GM11168 (cell line): ENCODE results near the gene KAT2B.
"Not testable (repeated sequence)": the region's sequence is repeated elsewhere in the genome, so short reads cannot be mapped to it uniquely, and the experiment has no call there.

Source experiments
- in situ Hi-C: fragments of 300-500 bp; cut with MboI; formaldehyde crosslinking; loops from one replicate; pipeline ENCODE4 v1.12.0; 2022; ENCODE audit warnings: low sequenced_read_pairs; ENCODE audit not compliant: unreplicated experiment

Gene KAT2B

GRCh38 chr3:20040548-20041196, 426 bp downstream of the KAT2B start:
- in situ Hi-C loops, result no loop called here

DNA sequence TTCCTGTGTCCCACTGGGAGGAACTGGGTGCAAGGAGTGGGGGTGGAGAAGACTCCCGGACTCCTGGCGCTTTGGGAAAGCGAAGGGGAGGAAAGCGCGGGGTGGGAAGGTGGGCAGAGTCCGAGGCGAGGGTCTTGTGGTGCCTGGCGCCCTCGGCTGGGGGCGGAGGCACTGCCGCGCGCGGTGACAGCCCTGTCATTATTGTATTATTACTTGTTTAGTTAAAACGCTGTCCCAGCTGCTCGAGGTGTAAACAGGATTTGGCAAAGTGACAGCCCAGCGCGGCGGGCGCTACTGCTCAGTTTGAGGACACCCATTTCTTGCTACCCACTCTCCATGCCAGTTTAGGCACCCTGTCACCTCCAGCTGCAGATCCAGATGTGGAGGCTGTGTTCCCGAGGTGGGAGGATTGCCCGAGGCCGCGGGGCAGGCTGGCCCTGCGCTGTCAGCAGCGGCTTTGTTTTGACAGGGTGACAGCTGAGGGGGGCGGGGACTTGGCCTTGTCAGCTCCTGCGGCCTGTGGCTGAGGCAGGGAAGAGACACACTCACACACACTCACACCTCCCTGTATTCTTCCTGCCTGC, 1.0 kb downstream of the KAT2B start:
- in situ Hi-C loops, result no loop called here

DNA sequence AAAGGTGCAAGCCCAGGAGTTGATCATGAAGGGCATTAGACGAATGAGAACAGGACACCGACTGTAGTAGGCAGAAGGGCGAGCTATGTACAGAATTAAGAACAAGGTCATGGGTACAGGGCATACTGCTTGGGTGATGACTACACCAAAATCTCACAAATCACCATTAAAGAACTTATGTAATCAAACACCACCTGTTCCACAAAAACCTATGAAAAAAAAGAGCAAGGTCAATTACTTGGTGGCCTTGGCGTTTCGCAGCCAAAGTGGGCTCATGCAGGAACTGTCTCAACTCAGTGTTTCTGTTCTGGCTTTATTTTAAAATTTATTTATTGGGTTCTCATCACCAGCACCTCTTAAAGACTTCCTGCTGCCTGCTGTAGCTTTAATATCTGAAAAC, 2.1 kb downstream of the KAT2B start:
- in situ Hi-C loops, result no loop called here

DNA sequence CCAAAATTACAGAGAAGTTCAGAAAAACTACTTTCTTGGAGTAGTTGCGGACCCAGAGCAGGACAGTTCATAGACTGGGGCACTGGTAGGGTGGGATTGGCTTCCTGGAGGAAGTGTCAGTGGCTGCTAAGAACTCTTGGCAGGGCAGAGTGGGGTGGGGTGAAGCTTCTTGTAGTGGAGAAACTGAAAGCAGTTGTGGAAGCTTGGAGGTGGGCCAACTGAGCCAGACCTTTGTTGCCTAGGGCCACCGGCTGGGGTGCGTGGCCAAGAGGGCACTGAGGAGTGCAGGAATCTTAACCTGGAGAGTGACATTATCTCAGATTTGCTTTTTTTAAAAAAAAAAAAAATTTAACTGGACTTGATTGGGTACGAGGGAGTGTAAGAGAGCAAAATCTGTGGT, 3.1 kb downstream of the KAT2B start:
- in situ Hi-C loops, result no loop called here

- in situ Hi-C loops, result no loop called here
These were observed 3.6 kb downstream of the KAT2B start for GRCh38 chr3:20043825-20044224.

- in situ Hi-C loops, result not testable (repeated sequence)
These were observed 4.9 kb downstream of the KAT2B start for GRCh38 chr3:20045141-20045540.

- in situ Hi-C loops, result no loop called here
These were observed 6.3 kb downstream of the KAT2B start for GRCh38 chr3:20046556-20046955.

DNA sequence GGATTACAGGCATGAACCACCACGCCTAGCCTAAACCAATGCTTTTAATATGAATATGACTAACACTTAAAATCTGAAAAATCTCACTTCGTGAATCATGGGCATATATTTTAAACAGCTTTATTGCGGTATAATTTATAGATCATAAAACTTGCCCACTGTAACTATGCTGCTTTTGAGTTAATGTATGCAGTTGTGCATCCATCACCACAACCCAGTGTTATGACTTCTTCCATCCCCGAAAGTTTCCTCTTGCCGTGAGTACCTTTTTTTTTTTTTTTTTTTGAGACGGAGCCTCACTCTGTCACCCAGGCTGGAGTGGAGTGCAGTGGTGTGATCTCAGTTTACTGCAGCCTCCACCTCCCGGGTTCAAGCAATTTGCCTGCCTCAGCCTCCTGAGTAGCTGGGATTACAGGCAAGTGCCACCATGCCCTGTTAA, 7.1 kb downstream of the KAT2B start:
- in situ Hi-C loops, result no loop called here

- in situ Hi-C loops, result no loop called here
These were observed 8.0 kb downstream of the KAT2B start for GRCh38 chr3:20047976-20048883.

- in situ Hi-C loops, result no loop called here
These were observed 11.0 kb downstream of the KAT2B start for GRCh38 chr3:20051123-20051806.

GRCh38 chr3:20052851-20053250, 12.6 kb downstream of the KAT2B start:
- in situ Hi-C loops, result no loop called here

DNA sequence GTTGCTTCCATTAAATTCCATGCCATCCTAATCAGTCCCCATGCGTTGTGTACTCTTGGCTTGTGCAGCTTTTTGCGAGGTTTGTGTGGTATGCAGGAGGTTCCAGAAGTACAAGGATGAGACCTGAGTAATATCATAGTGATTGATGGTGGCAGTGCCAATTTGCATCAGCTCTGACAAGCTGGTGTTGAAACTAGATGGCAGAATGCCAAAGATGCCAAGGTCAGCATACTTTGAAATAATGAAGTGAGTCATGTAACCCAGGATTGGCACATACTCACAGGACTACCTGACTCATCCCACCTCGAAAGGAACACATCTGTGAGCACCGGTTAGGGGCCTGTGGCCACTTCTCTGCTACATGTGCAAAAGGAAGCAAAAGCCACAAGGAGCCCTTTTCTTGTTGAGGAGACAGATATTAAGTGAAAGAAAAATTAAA, 14.3 kb downstream of the KAT2B start:
- in situ Hi-C loops, result no loop called here

DNA sequence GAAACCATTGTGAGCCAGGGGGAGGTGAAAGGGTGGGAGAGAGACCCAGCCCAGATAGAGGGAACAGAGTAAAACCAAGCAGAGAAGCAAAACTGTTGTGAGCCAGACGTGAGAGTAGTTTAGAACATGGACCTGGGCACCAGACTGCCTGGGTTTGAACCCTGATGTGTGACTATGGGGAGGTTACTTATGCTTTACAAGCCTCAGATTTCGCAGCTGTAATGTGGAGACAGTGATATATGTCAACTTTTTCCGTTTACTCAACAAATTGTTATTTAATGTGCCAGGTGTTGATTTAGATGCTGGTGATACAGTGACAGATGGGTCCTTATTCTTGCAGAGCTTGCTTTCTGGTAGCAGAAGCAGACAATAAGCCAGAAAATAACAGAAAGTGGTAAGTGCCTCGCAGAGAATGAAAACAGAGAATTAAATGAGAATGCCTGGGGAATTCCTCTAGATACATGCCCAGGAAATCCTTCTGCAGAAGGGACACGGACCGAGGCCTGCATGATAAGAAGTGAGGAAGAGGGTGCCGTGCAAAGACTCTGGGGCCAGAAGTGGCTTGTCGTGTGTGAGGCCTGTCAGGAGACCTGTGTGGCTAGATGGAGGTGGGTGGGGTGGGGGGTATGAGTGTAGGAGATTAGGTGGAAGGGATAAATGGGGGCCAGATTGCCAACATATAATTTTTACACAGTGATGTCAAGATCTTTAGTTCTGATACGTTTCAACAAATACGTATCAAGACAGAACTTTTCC, 15.0 kb downstream of the KAT2B start:
- in situ Hi-C loops, result no loop called here

GRCh38 chr3:20055842-20056241, 15.6 kb downstream of the KAT2B start:
- in situ Hi-C loops, result no loop called here

DNA sequence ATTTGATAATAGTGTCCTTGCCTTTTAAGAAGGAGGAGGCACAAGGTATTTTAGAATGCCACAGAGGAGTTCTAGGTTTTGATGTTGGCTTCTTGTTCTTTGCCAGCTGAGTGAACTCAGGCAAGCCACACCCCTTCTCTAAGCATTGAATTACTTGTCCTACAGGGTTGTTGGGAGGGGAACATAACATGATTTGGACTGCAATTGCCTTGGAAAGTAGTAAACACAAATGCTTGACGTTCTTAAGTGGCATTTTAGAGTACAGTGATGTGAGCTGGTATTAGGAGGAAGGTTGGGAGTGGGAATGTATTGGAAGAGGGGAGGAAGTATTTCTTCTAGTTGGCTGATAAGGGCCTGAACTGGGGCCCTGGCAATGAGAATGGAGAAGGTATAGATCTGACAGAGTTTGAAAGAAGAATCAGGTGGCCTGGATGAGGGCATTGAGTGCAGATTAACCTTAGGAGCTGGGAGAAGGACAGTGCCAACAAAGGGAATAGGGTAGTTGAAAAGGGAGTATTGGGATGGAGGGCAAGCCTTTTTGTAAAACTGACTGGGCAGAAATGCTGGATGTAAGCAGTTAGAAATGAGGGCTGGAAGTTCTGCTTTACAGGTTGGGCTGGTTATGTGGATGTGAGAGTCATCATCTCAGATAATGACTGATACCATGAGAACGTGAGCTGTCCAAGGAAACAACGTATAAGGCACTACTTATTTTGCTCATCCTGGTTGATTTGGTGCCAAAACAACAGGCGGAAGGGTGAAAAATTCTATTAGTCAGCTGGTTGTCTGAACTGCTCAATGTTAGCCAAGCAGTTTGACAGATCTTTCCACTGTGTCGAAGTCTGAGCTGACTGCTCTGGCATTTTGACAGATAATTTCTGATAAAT, 16.7 kb downstream of the KAT2B start:
- in situ Hi-C loops, result no loop called here

DNA sequence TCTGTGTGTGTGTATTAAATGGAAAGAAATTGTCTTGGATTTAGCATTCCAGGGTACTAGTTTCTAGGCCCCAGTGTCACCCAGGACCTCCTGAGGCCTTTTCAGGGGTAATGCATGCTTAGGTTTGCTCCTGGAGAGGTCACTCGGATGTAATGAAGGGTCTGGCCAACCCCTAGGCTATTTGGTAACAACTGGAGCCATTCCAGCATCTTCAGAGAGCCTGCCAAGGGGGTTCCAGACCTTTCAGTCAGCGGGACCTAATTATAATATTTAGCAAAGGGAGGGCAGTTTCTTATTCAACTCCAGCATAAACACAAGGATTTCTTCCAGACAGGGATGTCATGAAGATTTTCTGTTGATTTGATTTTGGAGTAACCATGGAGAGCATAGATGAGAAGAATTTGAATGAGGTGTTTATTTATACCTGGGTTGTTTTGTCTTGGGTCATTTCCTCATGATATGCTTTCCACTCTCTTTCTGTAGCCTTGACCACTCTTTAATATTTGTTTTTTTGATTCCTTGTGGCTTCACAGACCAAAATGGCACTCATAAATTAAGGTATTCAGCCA, 17.4 kb downstream of the KAT2B start:
- in situ Hi-C loops, result no loop called here

- in situ Hi-C loops, result no loop called here
These were observed 19.7 kb downstream of the KAT2B start for GRCh38 chr3:20059929-20060328.

GRCh38 chr3:20060974-20061685, 20.9 kb downstream of the KAT2B start:
- in situ Hi-C loops, result no loop called here
